K562 (cell line): ENCODE results near the gene ROBO1. TPM values are rescaled to one million over a fixed set of nuclear protein-coding genes. Genes with fewer than 3 reads are reported as not detected.

Experiments
- ATAC-seq: fragments of 200-7000 bp; cut with Tn5 transposase; 3 replicates; pipeline ENCODE4 v1.9.1; 2020; ENCODE audit warnings: moderate library complexity
- BruUV-seq: library from RNA; stranded (reverse); fragments of 400-500 nt; replicated peaks from 2 replicates; lab custom pipeline; 2021; lab: Mats Ljungman, UMichigan
- CTCF ChIA-PET: fragments of 300-600 bp; formaldehyde crosslinking; extraction: SDS; loops from one replicate; lab custom pipeline; 2021; ENCODE audit warnings: low intra/inter-chr PET ratio; lab: Yijun Ruan, JAX
- POLR2A ChIA-PET: fragments of 300-600, 350-650 bp; sonication (Branson Sonifier 250); formaldehyde crosslinking; extraction: SDS; loops from one replicate; lab custom pipeline; 2021; ENCODE audit warnings: antibody characterized with exemption, inconsistent platforms; lab: Yijun Ruan, JAX
- DNase-seq, 4 experiments: peaks; one replicate each; pipeline versions ENCODE4 v3.0.0 to v3.0.0-alpha.2; 2011 to 2018; ENCODE audit warnings: low spot score in 3 of 4, mixed read lengths in 3 of 4; ENCODE audit errors: extremely low read depth in 1 of 4
- FAIRE-seq: peaks from 2 replicates; lab custom pipeline; 2011; peaks lifted over from hg19 to GRCh38; lab: Jason Lieb, UNC
- H2AFZ ChIP-seq: 2 replicates; pipeline ENCODE4 v1.6.0; 2011; ENCODE audit warnings: low read depth, low read length, control low read depth, inconsistent platforms
- H3K27ac ChIP-seq: fragments of 200-600 bp; 3 replicates; pipeline ENCODE4 v1.8.0; 2011; ENCODE audit warnings: low read depth, mild to moderate bottlenecking, control low read depth, inconsistent platforms, low read length, moderate library complexity, mixed read lengths; ENCODE audit errors: extremely low read depth
- H3K27me3 ChIP-seq, 2 experiments: fragments of 300-600 bp in 1 of 2; 2 replicates in 1 of 2; 3 replicates in 1 of 2; pipeline versions ENCODE4 v1.6.0 to v1.8.0; 2011; ENCODE audit warnings: inconsistent platforms in 2 of 2, low read length in 2 of 2, mild to moderate bottlenecking in 1 of 2, mixed read lengths in 1 of 2, moderate library complexity in 1 of 2; ENCODE audit not compliant: control insufficient read depth in 2 of 2, insufficient read depth in 2 of 2
- H3K36me3 ChIP-seq: fragments of 300-600 bp; 3 replicates; pipeline ENCODE4 v1.8.0; 2011; ENCODE audit warnings: mild to moderate bottlenecking, low read length, inconsistent platforms; ENCODE audit not compliant: control insufficient read depth, insufficient read depth
- H3K4me1 ChIP-seq, 2 experiments: fragments of 200-600 bp in 1 of 2; replicated peaks in 1 of 2; 2 replicates in 1 of 2; 3 replicates in 1 of 2; pipeline versions ENCODE4 v1.5.1 to v1.8.0; 2011; ENCODE audit warnings: inconsistent platforms in 2 of 2, low read length in 2 of 2, mild to moderate bottlenecking in 1 of 2, mixed read lengths in 1 of 2, moderate library complexity in 1 of 2; ENCODE audit not compliant: control insufficient read depth in 2 of 2, insufficient read depth in 2 of 2
- H3K4me2 ChIP-seq: 2 replicates; pipeline ENCODE4 v1.6.1; 2011; ENCODE audit warnings: low read length, control low read depth, inconsistent platforms, mixed read lengths; ENCODE audit not compliant: insufficient read depth
- H3K4me3 ChIP-seq: fragments of 200-600 bp; sonication (generic), shearing (Covaris generic); 2 replicates; pipeline ENCODE4 v1.5.1; 2016; ENCODE audit warnings: control low read depth, inconsistent platforms
- H3K79me2 ChIP-seq: fragments of 200-600 bp; 3 replicates; pipeline ENCODE4 v1.8.0; 2011; ENCODE audit warnings: low read length, inconsistent platforms; ENCODE audit not compliant: control insufficient read depth, insufficient read depth
- H3K9ac ChIP-seq, 2 experiments: 2 replicates each; pipeline versions ENCODE4 v1.6.0 to v1.6.1; 2011; ENCODE audit warnings: low read depth in 2 of 2, low read length in 2 of 2, control low read depth in 1 of 2, inconsistent platforms in 1 of 2, mild to moderate bottlenecking in 1 of 2, mixed read lengths in 1 of 2; ENCODE audit not compliant: insufficient read depth in 1 of 2
- H3K9me1 ChIP-seq: one replicate; pipeline ENCODE4 v1.6.0; 2011; ENCODE audit warnings: inconsistent platforms, mild to moderate bottlenecking, low read length, moderate library complexity; ENCODE audit not compliant: control insufficient read depth, insufficient read depth
- H3K9me3 ChIP-seq: replicated peaks from 2 replicates; pipeline ENCODE4 v1.5.1; 2011; ENCODE audit warnings: low read depth, low read length, inconsistent platforms; ENCODE audit not compliant: control insufficient read depth, insufficient read depth
- H4K20me1 ChIP-seq: replicated peaks from 2 replicates; pipeline ENCODE4 v1.6.1; 2011; ENCODE audit warnings: low read length, inconsistent platforms, mixed read lengths; ENCODE audit not compliant: control insufficient read depth, insufficient read depth
- BCOR ChIP-seq: fragments of 450-650 bp; IDR thresholded peaks from 2 replicates; pipeline ENCODE4 v1.6.1; 2016
- CEBPB ChIP-seq: fragments of 450-650 bp; IDR thresholded peaks from 2 replicates; pipeline ENCODE4 v1.6.1; 2016; ENCODE audit warnings: missing genetic modification characterization, missing compliant biosample characterization
- CHCHD3 ChIP-seq: fragments of 250-450 bp; sonication (Bioruptor Pico); IDR thresholded peaks from 2 replicates; pipeline ENCODE4 v2.1.2; 2022; ENCODE audit warnings: mild to moderate bottlenecking
- ETV1 ChIP-seq: fragments of 450-650 bp; conservative IDR thresholded peaks from 2 replicates; pipeline ENCODE4 v1.6.1; 2016; ENCODE audit warnings: missing genetic modification characterization, control low read depth, low read depth, missing compliant biosample characterization
- POLR2AphosphoS2 ChIP-seq: IDR thresholded peaks from 2 replicates; pipeline ENCODE4 v1.6.1; 2012; ENCODE audit warnings: low read length, improper control_type of control experiment
- POLR3G ChIP-seq: IDR thresholded peaks from 2 replicates; pipeline ENCODE4 v1.6.1; 2011; ENCODE audit not compliant: insufficient read length, insufficient replicate concordance; ENCODE audit errors: extremely low read depth
- TCFL5 ChIP-seq: fragments of 250-450 bp; sonication (Bioruptor Pico); conservative IDR thresholded peaks from 2 replicates; pipeline ENCODE4 v1.6.1; 2021; ENCODE audit warnings: mild to moderate bottlenecking, moderate library complexity, matching md5 sums
- XRCC5 ChIP-seq: fragments of 200-400 bp; formaldehyde crosslinking; IDR thresholded peaks from 2 replicates; pipeline ENCODE4 v1.6.1; 2017; ENCODE audit warnings: low read depth, mild to moderate bottlenecking, low read length
- ZBTB49 ChIP-seq: sonication (generic); formaldehyde crosslinking; IDR thresholded peaks from 2 replicates; pipeline ENCODE4 v1.8.0; 2022; ENCODE audit warnings: missing genetic modification reagents, mild to moderate bottlenecking, borderline replicate concordance
- ZNF449 ChIP-seq: fragments of 250-450 bp; sonication (Bioruptor Pico); IDR thresholded peaks from 2 replicates; pipeline ENCODE4 v1.8.0; 2022; ENCODE audit warnings: moderate library complexity, mild to moderate bottlenecking, inconsistent platforms
- ZNF695 ChIP-seq: fragments of 450-650 bp; formaldehyde crosslinking; IDR thresholded peaks from 2 replicates; pipeline ENCODE4 v1.4.0; 2020; ENCODE audit warnings: mild to moderate bottlenecking, moderate library complexity
- ZNF79 ChIP-seq: fragments of 250-450 bp; sonication (Bioruptor Pico); IDR thresholded peaks from 2 replicates; pipeline ENCODE4 v1.4.0; 2020; ENCODE audit warnings: low read depth, mild to moderate bottlenecking, moderate library complexity
- WGBS: fragments of 100-300 bp; shearing (Covaris generic); methylation state at CpG from one replicate; pipeline ENCODE4 v1.1.6; 2016; ENCODE audit warnings: low coverage, mixed read lengths; ENCODE audit not compliant: insufficient coverage; ENCODE audit errors: missing lambda C conversion rate; 5-methylcytosine and 5-hydroxymethylcytosine counted together
- in situ Hi-C: fragments of 300-500 bp; cut with MboI; formaldehyde crosslinking; loops from 4 replicates; pipeline ENCODE4 v1.15.0; 2018; ENCODE audit warnings: inconsistent platforms, mixed read lengths
- intact Hi-C: fragments of 100-400 bp; cut with micrococcal nuclease; formaldehyde crosslinking; loops from 2 replicates; pipeline ENCODE4 v1.14.2; 2022
- polyA plus RNA-seq, 8 experiments: library from polyadenylated mRNA; depleted of rRNA in 4 of 8; stranded (reverse) in 5 of 8; unstranded in 3 of 8; fragments of >200 nt; fragmentation: Nextera tagmentation in 2 of 8; fragmentation: Illumina TruSeq in 1 of 8; extraction: Ambion mirVana in 2 of 8; extraction: Trizol in 1 of 8; gene quantifications; 2 replicates each; pipeline versions ENCODE4 v1.2.1 to v1.2.3, GENCODE V29; 2011 to 2014; ENCODE audit warnings: inconsistent platforms in 1 of 8, missing spikeins in 1 of 8
- total RNA-seq, 7 experiments: library from RNA; depleted of rRNA in 6 of 7; stranded (reverse); fragments of >200 nt in 6 of 7; fragmentation: Illumina TruSeq in 2 of 7; extraction: Trizol in 2 of 7; gene quantifications; 2 replicates each; pipeline versions ENCODE4 v1.2.1 to v1.2.3, GENCODE V29; 2011 to 2021; ENCODE audit warnings: low replicate concordance in 1 of 7
- TF ChIP-seq, protein P1 (sequence below): sonication (generic); formaldehyde crosslinking; IDR thresholded peaks from 2 replicates; pipeline ENCODE4 v1.8.0; 2022; ENCODE audit warnings: mild to moderate bottlenecking, low read depth, missing genetic modification reagents
- TF ChIP-seq, protein P2 (sequence below): fragments of 250-450 bp; sonication (Bioruptor Pico); IDR thresholded peaks from 2 replicates; pipeline ENCODE4 v1.4.0; 2020; ENCODE audit warnings: mild to moderate bottlenecking, moderate library complexity
- TF ChIP-seq, protein P3 (sequence below): sonication (generic); formaldehyde crosslinking; IDR thresholded peaks from 2 replicates; pipeline ENCODE4 v1.8.0; 2023; ENCODE audit warnings: mild to moderate bottlenecking, missing genetic modification reagents

The ROBO1 gene
- total and polyA plus RNA-seq, 9 of the 15 experiments (the other 6 are each of a cell fraction or from before 2014, with no cell fraction given) = 0.01 to 0.53 (median 0.17) TPM; not detected in 5

GRCh38 chr3:79368403-79368802, 399.4 kb downstream of the ROBO1 start (continued):
- TF ChIP-seq, protein P1, sequence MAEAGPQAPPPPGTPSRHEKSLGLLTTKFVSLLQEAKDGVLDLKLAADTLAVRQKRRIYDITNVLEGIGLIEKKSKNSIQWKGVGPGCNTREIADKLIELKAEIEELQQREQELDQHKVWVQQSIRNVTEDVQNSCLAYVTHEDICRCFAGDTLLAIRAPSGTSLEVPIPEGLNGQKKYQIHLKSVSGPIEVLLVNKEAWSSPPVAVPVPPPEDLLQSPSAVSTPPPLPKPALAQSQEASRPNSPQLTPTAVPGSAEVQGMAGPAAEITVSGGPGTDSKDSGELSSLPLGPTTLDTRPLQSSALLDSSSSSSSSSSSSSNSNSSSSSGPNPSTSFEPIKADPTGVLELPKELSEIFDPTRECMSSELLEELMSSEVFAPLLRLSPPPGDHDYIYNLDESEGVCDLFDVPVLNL (CRISPR knock-in tag) = no peak
- TF ChIP-seq BCOR (no peak), ZBTB49 (CRISPR knock-in tag) (no peak), TCFL5 (no peak), POLR3G (no peak), ZNF79 (CRISPR knock-in tag) (no peak)

GRCh38 chr3:79367803-79368202, 400.0 kb downstream of the ROBO1 start:
- H3K4me3 ChIP-seq = no peak overlapping the region
- in situ Hi-C loops (no loop called here), intact Hi-C loops (no loop called here)
- ATAC-seq (no peak), FAIRE-seq (no peak), DNase-seq (no peak)
- no peak overlapping the region for H3K9ac ChIP-seq
- H3K36me3 ChIP-seq = no peaks in the 10 kb centered on the region
- no peak overlapping the region for H2AFZ ChIP-seq
- ChIA-PET POLR2A (no interaction called here), CTCF (no interaction called here)
- no peaks in the 10 kb centered on the region for H3K4me1 ChIP-seq
- no peaks in the 10 kb centered on the region for H4K20me1 ChIP-seq
- H3K27ac ChIP-seq = no peak overlapping the region
- H3K4me2 ChIP-seq = no peak overlapping the region
- no peaks in the 10 kb centered on the region for H3K9me3 ChIP-seq
- 0% methylated on average over 4 of the region's 6 CpGs for WGBS
- no peaks in the 10 kb centered on the region for H3K79me2 ChIP-seq
- H3K9me1 ChIP-seq = no peaks in the 10 kb centered on the region
- H3K27me3 ChIP-seq = no peaks in the 10 kb centered on the region
- BruUV-seq = no TSS peak
- TF ChIP-seq ZNF695 (CRISPR knock-in tag) = no peak
- TF ChIP-seq ZNF449 (CRISPR knock-in tag) = no peak
- TF ChIP-seq POLR2AphosphoS2 = no peak
- TF ChIP-seq, protein P2, sequence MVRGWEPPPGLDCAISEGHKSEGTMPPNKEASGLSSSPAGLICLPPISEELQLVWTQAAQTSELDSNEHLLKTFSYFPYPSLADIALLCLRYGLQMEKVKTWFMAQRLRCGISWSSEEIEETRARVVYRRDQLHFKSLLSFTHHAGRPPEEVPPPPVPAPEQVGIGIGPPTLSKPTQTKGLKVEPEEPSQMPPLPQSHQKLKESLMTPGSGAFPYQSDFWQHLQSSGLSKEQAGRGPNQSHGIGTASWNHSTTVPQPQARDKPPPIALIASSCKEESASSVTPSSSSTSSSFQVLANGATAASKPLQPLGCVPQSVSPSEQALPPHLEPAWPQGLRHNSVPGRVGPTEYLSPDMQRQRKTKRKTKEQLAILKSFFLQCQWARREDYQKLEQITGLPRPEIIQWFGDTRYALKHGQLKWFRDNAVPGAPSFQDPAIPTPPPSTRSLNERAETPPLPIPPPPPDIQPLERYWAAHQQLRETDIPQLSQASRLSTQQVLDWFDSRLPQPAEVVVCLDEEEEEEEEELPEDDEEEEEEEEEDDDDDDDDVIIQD (CRISPR knock-in tag) = no peak
- no peak for TF ChIP-seq ETV1
- no peak for TF ChIP-seq CEBPB (tag)
- no peak for TF ChIP-seq XRCC5
- TF ChIP-seq, protein P3, sequence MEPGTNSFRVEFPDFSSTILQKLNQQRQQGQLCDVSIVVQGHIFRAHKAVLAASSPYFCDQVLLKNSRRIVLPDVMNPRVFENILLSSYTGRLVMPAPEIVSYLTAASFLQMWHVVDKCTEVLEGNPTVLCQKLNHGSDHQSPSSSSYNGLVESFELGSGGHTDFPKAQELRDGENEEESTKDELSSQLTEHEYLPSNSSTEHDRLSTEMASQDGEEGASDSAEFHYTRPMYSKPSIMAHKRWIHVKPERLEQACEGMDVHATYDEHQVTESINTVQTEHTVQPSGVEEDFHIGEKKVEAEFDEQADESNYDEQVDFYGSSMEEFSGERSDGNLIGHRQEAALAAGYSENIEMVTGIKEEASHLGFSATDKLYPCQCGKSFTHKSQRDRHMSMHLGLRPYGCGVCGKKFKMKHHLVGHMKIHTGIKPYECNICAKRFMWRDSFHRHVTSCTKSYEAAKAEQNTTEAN = no peak
- no peak for TF ChIP-seq CHCHD3
